Common myeloid progenitor, CD34-positive (primary cell): Measurements from ENCODE around the gene ATP1B1.

ENCODE experiments used
- CTCF ChIA-PET: fragments of 350-600 bp; sonication (Branson Sonifier 250); formaldehyde crosslinking; loops from one replicate; lab custom pipeline; 2021; ENCODE audit warnings: antibody characterized with exemption; lab: Charles Lee
- POLR2A ChIA-PET: fragments of 350-600 bp; sonication (Branson Sonifier 250); formaldehyde crosslinking; loops from one replicate; lab custom pipeline; 2021; ENCODE audit warnings: antibody characterized with exemption; lab: Charles Lee
- DNase-seq, 3 donors: peaks; one replicate each; pipeline versions ENCODE4 v3.0.0 to v3.0.0-alpha.2; 2013
- H3K27ac ChIP-seq, 2 experiments: 1 replicate in 1 of 2; 2 replicates in 1 of 2; pipeline ENCODE4 v1.7.0; 2013; ENCODE audit warnings: inconsistent platforms in 2 of 2, low read length in 2 of 2, mild to moderate bottlenecking in 2 of 2, low read depth in 1 of 2, moderate library complexity in 1 of 2; ENCODE audit not compliant: severe bottlenecking in 2 of 2, insufficient read depth in 1 of 2, poor library complexity in 1 of 2
- H3K27me3 ChIP-seq, 5 experiments: replicated peaks in 2 of 5; 1 replicate in 3 of 5; 2 replicates in 2 of 5; pipeline versions ENCODE4 v1.6.1 to v1.7.0; 2013; ENCODE audit warnings: low read length in 4 of 5, mild to moderate bottlenecking in 2 of 5, moderate library complexity in 2 of 5, inconsistent platforms in 1 of 5; ENCODE audit not compliant: insufficient read depth in 5 of 5, control insufficient read depth in 4 of 5
- H3K36me3 ChIP-seq, 4 experiments: 1 replicate in 2 of 4; 2 replicates in 2 of 4; pipeline versions ENCODE4 v1.6.1 to v1.7.0; 2013; ENCODE audit warnings: low read length in 3 of 4, control low read depth in 1 of 4, mild to moderate bottlenecking in 1 of 4; ENCODE audit not compliant: control insufficient read depth in 4 of 4, insufficient read depth in 4 of 4
- H3K4me1 ChIP-seq, 4 experiments: 1 replicate in 3 of 4; 2 replicates in 1 of 4; pipeline versions ENCODE4 v1.6.1 to v1.7.1; 2013; ENCODE audit warnings: low read length in 3 of 4, mild to moderate bottlenecking in 3 of 4, control low read depth in 1 of 4, inconsistent platforms in 1 of 4, moderate library complexity in 1 of 4; ENCODE audit not compliant: control insufficient read depth in 4 of 4, insufficient read depth in 4 of 4; ENCODE audit errors: control extremely low read depth in 1 of 4
- H3K4me3 ChIP-seq, 7 experiments: 1 replicate in 4 of 7; 2 replicates in 3 of 7; pipeline versions ENCODE4 v1.5.1 to v1.7.0; 2013; ENCODE audit warnings: mild to moderate bottlenecking in 7 of 7, low read length in 6 of 7, moderate library complexity in 6 of 7, inconsistent platforms in 2 of 7, low read depth in 2 of 7, control low read depth in 1 of 7; ENCODE audit not compliant: insufficient read depth in 4 of 7, control insufficient read depth in 1 of 7; ENCODE audit errors: extremely low read depth in 1 of 7
- H3K9me3 ChIP-seq, 5 experiments: 1 replicate in 4 of 5; 2 replicates in 1 of 5; pipeline versions ENCODE4 v1.6.1 to v1.7.1; 2013; ENCODE audit warnings: low read length in 4 of 5, mild to moderate bottlenecking in 2 of 5, inconsistent platforms in 1 of 5, low read depth in 1 of 5, moderate library complexity in 1 of 5; ENCODE audit not compliant: control insufficient read depth in 4 of 5, insufficient read depth in 2 of 5; ENCODE audit errors: control extremely low read depth in 1 of 5
- WGBS: methylation state at CpG from one replicate; pipeline ENCODE4 v1.1.5; 2013; ENCODE audit not compliant: insufficient coverage; 5-methylcytosine and 5-hydroxymethylcytosine counted together

The ATP1B1 gene

GRCh38 chr1:169133801-169134502, 27.5 kb downstream of the ATP1B1 start:
- Histone ChIP-seq H3K27ac (no peak overlapping the region), H3K4me3 (no peak overlapping the region), H3K4me1 (no peaks in the 10 kb centered on the region), H3K27me3 (no peaks in the 10 kb centered on the region), H3K9me3 (no peaks in the 10 kb centered on the region), H3K36me3 (peaks cover 0 to 36% (median 24%) of the 10 kb centered on the region in 4 experiments)
- ChIA-PET CTCF (interaction anchor here (1.1 to 2.7 kb wide), 6 partner anchors 9 to 791 kb away, joined by 3 to 11 read pairs (median 4); no protein-coding TSS in a partner anchor), POLR2A (no interaction called here)
- WGBS, result no CpG with 5 or more reads among the region's 2 CpGs
- DNase-seq, result peak in 2 of 3 donors; percentile 5 to 23

GRCh38 chr1:169137357-169137756, 30.9 kb downstream of the ATP1B1 start:
- no peaks in the 10 kb centered on the region for H3K9me3 ChIP-seq
- H3K4me1 ChIP-seq, result no peaks in the 10 kb centered on the region
- H3K27ac ChIP-seq, result no peak overlapping the region
- no peak overlapping the region for H3K4me3 ChIP-seq
- WGBS, result 100% methylated on average over 3 of the region's 4 CpGs
- ChIA-PET POLR2A (no interaction called here), CTCF (no interaction called here)
- no peaks in the 10 kb centered on the region for H3K27me3 ChIP-seq
- H3K36me3 ChIP-seq, result peaks cover 0 to 11% (median 4%) of the 10 kb centered on the region in 4 experiments
- no peak for DNase-seq

DNA sequence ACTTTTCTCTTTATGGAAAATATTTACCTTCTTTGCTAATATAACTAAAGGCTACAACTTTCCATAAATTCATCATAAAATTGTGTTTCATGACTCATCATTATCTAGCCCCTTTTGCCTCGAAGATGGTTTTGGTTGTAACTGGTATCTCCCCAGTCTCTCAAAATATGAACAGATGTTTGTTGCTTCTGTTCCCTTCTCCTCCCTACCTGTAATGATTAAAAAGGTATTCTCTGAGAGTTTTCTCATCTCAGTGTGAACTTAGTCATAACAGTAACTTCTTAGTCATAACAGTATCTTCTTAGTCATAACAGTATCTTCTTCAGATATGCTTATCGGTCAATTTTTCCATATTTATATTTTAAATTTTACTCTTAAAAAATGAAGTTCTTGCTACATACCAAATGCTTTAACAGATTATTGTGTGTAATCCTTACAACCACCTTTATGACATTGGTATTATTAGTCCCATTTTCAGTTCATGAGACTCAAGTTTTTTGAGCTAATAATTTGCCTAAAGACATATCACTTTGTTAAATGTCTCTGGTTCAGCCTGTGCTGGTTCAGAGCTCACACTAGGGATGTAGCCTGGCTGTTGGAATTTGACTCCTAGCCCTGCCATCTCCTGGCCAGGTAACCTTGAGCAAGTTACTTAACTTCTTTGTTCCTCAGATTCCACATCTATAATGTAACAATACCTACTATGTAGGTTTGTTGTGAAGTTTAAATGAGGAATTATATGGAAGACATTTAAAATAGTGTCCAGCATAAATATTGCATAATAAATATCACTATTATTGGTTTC, 32.6 kb downstream of the ATP1B1 start:
- DNase-seq, result no peak
- CTCF ChIA-PET, result no interaction called here

DNA sequence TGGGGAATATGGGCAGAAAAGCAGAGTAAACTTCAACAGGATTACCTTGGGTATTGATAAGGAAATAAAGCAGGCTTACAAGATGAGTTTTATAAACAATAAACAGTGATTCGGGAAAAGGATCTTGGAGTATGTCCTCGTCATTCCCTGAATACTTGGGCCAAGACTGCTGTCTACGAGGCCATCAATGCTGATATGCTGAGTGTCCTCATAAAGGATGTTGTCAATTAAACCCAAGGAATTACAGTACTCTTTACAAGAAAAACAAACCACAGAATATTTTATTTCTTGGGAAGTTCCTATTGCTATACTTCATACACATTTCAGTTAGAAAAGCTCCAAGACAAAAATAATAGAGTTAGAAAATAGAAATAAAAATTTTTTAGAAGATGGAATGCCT, 34.9 kb downstream of the ATP1B1 start:
- no peak for DNase-seq
- H3K9me3 ChIP-seq, result no peaks in the 10 kb centered on the region
- WGBS, result 100% methylated on average over 2 of the region's 3 CpGs
- H3K27me3 ChIP-seq, result no peaks in the 10 kb centered on the region
- ChIA-PET POLR2A (no interaction called here), CTCF (no interaction called here)
- H3K27ac ChIP-seq, result no peak overlapping the region
- H3K4me1 ChIP-seq, result no peaks in the 10 kb centered on the region
- H3K36me3 ChIP-seq, result peaks cover 0 to 6% (median under 1%) of the 10 kb centered on the region in 4 experiments
- H3K4me3 ChIP-seq, result no peak overlapping the region

More for the DNA sequence above, 32.6 kb downstream of the ATP1B1 start:
- no peaks in the 10 kb centered on the region for H3K9me3 ChIP-seq
- no CpG with 5 or more reads among the region's 2 CpGs for WGBS
- no peaks in the 10 kb centered on the region for H3K4me1 ChIP-seq
- no peak overlapping the region for H3K27ac ChIP-seq
- no peak overlapping the region for H3K4me3 ChIP-seq
- H3K27me3 ChIP-seq, result no peaks in the 10 kb centered on the region
- peaks cover 0 to 6% (median under 1%) of the 10 kb centered on the region in 4 experiments for H3K36me3 ChIP-seq
- POLR2A ChIA-PET, result interaction anchor here (0.6 kb wide), 1 partner anchor 247 kb away, joined by 4 read pairs; no protein-coding TSS in a partner anchor

DNA sequence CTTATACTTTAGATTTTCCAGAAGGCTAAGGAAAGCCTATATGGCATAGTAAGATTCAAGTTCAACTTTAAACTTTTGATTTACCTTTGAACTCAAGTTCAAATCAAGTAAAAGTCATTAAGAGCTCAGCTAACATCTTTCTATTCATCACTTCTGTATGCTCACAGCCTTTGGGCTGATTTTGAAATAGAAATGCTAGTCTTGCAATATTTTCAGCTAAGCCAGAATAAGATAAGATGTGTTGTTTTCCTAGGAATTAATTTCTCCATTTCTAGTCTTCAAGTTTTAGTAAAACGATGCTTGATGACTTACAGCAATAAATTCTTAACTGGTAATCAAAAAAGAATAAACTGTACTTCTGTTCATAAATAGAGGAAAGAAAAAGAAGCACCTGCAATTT, 35.6 kb downstream of the ATP1B1 start:
- Histone ChIP-seq H3K4me1 (no peaks in the 10 kb centered on the region), H3K36me3 (peaks cover 0 to 4% (median under 1%) of the 10 kb centered on the region in 4 experiments), H3K27ac (no peak overlapping the region), H3K4me3 (no peak overlapping the region), H3K27me3 (no peaks in the 10 kb centered on the region), H3K9me3 (no peaks in the 10 kb centered on the region)
- no CpG with 5 or more reads among the region's 1 CpG for WGBS
- ChIA-PET CTCF (no interaction called here), POLR2A (interaction anchor here (0.6 kb wide), 1 partner anchor 11 kb away, joined by 6 read pairs; no protein-coding TSS in a partner anchor)
- DNase-seq, result no peak

- DNase-seq, result no peak
- Histone ChIP-seq H3K36me3 (no peaks in the 10 kb centered on the region), H3K27ac (no peak overlapping the region), H3K4me1 (peaks cover 0 to 2% (median under 1%) of the 10 kb centered on the region in 4 experiments), H3K27me3 (no peaks in the 10 kb centered on the region), H3K4me3 (no peak overlapping the region), H3K9me3 (no peaks in the 10 kb centered on the region)
- POLR2A ChIA-PET, result no interaction called here
- CTCF ChIA-PET, result interaction anchor here (1.2 kb wide), 1 partner anchor 17 kb away, joined by 3 read pairs; no protein-coding TSS in a partner anchor
- 81% methylated on average over 1 of the region's 3 CpGs for WGBS
Observed at GRCh38 chr1:169143346-169143745, 36.9 kb downstream of the ATP1B1 start.
